Neural cell (in vitro differentiated cells): ENCODE measurements around the gene KIFC3.

ENCODE experiments used
- EP300 ChIP-seq: fragments of 450-650 bp; conservative IDR thresholded peaks from 2 replicates; pipeline ENCODE4 v1.6.1; 2014; ENCODE audit warnings: antibody characterized with exemption, mild to moderate bottlenecking, moderate library complexity; ENCODE audit not compliant: poor library complexity, severe bottlenecking
- MXI1 ChIP-seq: fragments of 450-650 bp; conservative IDR thresholded peaks from 2 replicates; pipeline ENCODE4 v1.6.1; 2014; ENCODE audit warnings: antibody characterized with exemption, mild to moderate bottlenecking; ENCODE audit not compliant: poor library complexity, severe bottlenecking
- POLR2AphosphoS5 ChIP-seq: IDR thresholded peaks from 2 replicates; pipeline ENCODE4 v1.6.1; 2012
- SMC3 ChIP-seq: fragments of 450-650 bp; conservative IDR thresholded peaks from 2 replicates; pipeline ENCODE4 v1.6.1; 2014; ENCODE audit warnings: antibody characterized with exemption, mild to moderate bottlenecking, moderate library complexity; ENCODE audit not compliant: poor library complexity
- TF ChIP-seq, protein P1 (sequence below): fragments of 450-650 bp; IDR thresholded peaks from 2 replicates; pipeline ENCODE4 v1.5.1; 2014; ENCODE audit warnings: antibody characterized with exemption, mild to moderate bottlenecking, moderate library complexity; ENCODE audit not compliant: poor library complexity, severe bottlenecking
- TF ChIP-seq, protein P2 (sequence below): IDR thresholded peaks from 2 replicates; pipeline ENCODE4 v1.6.1; 2012; ENCODE audit warnings: borderline replicate concordance

GRCh38 chr16:57740423-57741071, 61.7 kb downstream of the KIFC3 start:
- TF ChIP-seq MXI1 (no peak), SMC3 (no peak), EP300 (no peak), POLR2AphosphoS5 (no peak)
- TF ChIP-seq, protein P1, sequence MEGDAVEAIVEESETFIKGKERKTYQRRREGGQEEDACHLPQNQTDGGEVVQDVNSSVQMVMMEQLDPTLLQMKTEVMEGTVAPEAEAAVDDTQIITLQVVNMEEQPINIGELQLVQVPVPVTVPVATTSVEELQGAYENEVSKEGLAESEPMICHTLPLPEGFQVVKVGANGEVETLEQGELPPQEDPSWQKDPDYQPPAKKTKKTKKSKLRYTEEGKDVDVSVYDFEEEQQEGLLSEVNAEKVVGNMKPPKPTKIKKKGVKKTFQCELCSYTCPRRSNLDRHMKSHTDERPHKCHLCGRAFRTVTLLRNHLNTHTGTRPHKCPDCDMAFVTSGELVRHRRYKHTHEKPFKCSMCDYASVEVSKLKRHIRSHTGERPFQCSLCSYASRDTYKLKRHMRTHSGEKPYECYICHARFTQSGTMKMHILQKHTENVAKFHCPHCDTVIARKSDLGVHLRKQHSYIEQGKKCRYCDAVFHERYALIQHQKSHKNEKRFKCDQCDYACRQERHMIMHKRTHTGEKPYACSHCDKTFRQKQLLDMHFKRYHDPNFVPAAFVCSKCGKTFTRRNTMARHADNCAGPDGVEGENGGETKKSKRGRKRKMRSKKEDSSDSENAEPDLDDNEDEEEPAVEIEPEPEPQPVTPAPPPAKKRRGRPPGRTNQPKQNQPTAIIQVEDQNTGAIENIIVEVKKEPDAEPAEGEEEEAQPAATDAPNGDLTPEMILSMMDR = no peak
- TF ChIP-seq, protein P2, sequence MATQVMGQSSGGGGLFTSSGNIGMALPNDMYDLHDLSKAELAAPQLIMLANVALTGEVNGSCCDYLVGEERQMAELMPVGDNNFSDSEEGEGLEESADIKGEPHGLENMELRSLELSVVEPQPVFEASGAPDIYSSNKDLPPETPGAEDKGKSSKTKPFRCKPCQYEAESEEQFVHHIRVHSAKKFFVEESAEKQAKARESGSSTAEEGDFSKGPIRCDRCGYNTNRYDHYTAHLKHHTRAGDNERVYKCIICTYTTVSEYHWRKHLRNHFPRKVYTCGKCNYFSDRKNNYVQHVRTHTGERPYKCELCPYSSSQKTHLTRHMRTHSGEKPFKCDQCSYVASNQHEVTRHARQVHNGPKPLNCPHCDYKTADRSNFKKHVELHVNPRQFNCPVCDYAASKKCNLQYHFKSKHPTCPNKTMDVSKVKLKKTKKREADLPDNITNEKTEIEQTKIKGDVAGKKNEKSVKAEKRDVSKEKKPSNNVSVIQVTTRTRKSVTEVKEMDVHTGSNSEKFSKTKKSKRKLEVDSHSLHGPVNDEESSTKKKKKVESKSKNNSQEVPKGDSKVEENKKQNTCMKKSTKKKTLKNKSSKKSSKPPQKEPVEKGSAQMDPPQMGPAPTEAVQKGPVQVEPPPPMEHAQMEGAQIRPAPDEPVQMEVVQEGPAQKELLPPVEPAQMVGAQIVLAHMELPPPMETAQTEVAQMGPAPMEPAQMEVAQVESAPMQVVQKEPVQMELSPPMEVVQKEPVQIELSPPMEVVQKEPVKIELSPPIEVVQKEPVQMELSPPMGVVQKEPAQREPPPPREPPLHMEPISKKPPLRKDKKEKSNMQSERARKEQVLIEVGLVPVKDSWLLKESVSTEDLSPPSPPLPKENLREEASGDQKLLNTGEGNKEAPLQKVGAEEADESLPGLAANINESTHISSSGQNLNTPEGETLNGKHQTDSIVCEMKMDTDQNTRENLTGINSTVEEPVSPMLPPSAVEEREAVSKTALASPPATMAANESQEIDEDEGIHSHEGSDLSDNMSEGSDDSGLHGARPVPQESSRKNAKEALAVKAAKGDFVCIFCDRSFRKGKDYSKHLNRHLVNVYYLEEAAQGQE = no peak
